Sigmoid colon (tissue), 4 donors: ENCODE data around the gene TRABD2B.

ENCODE experiments used
- CTCF ChIP-seq, 4 experiments: fragments of 450-650 bp in 3 of 4; fragments of 200-600 bp in 1 of 4; IDR thresholded peaks; one replicate each; pipeline ENCODE4 v1.5.1; 2016 to 2019; ENCODE audit warnings: antibody characterized with exemption in 4 of 4, mild to moderate bottlenecking in 3 of 4, moderate library complexity in 2 of 4
- EP300 ChIP-seq, 4 donors: sonication (generic); formaldehyde crosslinking; IDR thresholded peaks; one replicate each; pipeline ENCODE4 v1.6.1; 2017; ENCODE audit warnings: antibody characterized with exemption in 4 of 4
- POLR2A ChIP-seq, 2 donors: fragments of 450-650 bp; IDR thresholded peaks; one replicate each; pipeline ENCODE4 v1.6.1; 2016; ENCODE audit warnings: antibody characterized with exemption in 2 of 2, mild to moderate bottlenecking in 2 of 2, moderate library complexity in 2 of 2
- POLR2AphosphoS5 ChIP-seq, 4 donors: sonication (generic); formaldehyde crosslinking; IDR thresholded peaks; one replicate each; pipeline ENCODE4 v1.6.1; 2017; ENCODE audit warnings: antibody characterized with exemption in 4 of 4

DNA sequence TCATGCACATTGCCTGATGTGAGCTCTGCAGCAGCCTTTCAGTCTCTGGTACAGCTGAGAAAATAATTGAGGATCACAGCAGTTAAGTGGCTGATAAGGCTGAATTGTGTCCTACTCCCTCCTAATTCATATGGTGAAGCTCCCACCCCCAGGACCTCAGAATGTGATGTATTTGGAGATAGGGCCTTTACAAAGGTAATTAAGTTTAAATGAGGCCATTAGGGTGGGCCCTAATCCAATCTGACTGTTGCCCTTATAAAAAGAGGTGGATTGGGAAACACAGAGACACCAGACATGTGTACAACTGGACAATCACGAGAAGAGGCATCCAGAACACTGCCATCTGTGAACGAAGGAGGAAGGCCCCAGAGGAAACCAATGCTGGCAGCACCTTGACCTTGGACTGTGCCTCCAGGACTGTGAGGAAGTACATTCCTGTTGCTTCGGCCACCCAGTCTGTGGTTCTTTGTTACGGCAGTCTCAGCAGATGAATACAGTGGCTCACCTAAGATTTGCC lies 148.1 kb downstream of the TRABD2B start:
- no peak for TF ChIP-seq POLR2A (IDR thresholded peaks at IDR 0.05)
- no peak for TF ChIP-seq CTCF (IDR thresholded peaks at IDR 0.05)
- TF ChIP-seq POLR2AphosphoS5 (IDR thresholded peaks at IDR 0.05): no peak
- TF ChIP-seq EP300 (IDR thresholded peaks at IDR 0.05): no peak
